HG03196 (cell line): ENCODE measurements around the gene CENPP.

Experiments used
- ATAC-seq: cut with Tn5 transposase; IDR thresholded peaks from one replicate; pipeline ENCODE4 v1.9.1; 2021; ENCODE audit not compliant: unreplicated experiment

The CENPP gene

DNA sequence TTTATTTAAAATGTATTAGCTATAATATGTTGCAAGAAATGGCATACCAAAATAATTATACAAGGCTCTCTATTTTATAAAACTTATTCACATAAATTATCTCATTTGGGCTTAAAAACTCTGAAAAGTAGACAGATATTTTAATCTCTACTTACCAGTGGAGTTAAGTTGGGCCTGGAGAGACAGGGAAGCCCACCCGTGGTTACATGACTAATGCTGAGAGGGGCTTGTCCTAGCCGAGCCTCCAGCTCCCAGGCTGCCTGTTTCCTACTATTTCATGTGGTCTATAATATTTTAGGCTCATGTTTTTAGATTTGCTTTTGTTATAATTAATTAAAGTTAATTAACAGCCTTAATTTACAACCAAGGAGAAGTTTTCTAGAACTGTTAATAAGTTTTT lies 177.4 kb downstream of the CENPP start:
- no peak for ATAC-seq

DNA sequence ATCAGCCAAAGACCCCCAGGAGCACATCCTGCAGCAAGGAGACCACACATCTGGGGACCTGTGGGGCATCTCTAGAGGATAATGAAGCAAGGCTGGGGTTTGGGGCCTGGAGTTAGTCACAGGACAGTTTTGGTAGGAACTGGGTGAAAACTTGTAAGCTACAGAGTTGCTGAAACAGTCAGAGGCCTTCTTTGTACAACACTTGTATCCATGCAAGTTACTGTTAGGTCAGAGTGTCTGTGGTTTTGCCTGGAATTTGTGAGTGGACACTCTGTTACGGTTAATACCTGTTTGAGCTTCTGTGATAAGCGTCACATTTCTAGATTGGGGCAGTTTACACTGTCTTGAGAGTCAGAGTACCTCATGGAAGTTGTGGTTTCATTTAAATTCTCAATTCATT lies 179.1 kb downstream of the CENPP start:
- ATAC-seq: no peak

DNA sequence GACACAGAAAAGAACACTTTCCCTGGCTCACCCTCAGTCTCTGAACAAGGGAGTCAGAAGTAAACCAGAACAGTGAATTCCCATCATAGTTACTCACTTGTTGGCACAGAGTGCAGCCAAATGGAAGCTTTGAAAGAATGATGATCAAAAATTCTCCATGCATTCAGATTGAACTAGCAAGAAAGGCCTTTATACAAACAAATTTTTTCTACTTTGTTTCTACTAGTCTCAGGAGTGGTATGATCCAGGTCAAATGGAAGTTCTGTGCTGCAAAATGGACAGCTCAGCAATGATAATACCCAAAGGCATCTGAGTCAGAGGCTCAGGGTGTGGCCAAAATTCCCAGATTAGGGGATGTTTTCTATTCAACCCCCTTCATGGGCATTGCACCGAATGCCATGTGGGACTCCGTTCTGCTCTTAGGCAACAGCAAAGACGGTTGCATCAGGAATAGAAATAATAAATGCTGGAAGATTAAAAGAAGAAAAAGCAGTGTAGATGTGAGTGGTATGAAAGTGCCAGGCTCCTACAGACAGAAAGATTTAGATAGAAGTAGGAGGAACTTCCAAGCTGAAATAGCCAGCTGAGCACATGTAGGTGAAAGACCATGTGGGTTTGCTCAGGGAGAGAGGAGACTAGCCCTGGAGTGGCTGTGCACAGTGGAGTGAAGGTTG lies 180.6 kb downstream of the CENPP start:
- no peak for ATAC-seq

DNA sequence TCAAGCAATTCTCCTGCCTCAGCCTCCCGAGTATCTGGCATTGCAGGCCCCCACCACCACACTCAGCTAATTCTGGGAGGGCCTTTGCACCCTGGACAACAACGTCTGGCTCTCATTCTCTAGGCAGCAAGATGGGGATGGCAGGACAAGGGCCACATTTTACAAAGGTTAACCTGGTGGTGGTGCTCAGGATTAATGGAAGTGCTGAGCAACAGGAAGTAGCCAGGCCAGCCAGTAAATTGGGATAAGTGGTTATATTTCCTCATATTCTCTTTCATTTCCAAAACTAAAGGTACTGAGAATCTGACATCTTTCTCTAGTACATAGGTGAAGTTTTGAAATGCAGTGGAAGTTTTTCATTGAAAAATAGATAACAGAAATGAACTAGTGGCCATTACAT lies 181.3 kb downstream of the CENPP start:
- ATAC-seq: no peak

DNA sequence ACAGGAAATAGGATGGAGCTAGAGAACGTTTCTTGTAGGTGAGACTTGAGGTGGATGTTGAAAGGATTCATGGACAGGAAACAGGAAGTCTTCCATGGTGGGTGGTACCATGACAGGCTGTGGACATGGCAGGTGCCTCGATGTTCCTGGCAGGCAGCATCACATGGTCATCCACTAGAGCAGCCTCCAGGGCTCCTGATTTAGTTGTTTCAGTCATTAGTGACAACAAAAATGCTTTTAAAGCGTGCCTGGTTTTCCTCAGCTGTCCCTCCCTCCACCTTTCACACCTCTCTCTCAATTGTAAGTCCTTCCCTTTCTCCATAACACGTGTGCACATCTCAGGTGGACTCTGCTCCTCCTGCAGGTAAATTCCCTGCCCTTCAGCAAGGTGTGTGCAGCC lies 181.7 kb downstream of the CENPP start:
- ATAC-seq: no peak

DNA sequence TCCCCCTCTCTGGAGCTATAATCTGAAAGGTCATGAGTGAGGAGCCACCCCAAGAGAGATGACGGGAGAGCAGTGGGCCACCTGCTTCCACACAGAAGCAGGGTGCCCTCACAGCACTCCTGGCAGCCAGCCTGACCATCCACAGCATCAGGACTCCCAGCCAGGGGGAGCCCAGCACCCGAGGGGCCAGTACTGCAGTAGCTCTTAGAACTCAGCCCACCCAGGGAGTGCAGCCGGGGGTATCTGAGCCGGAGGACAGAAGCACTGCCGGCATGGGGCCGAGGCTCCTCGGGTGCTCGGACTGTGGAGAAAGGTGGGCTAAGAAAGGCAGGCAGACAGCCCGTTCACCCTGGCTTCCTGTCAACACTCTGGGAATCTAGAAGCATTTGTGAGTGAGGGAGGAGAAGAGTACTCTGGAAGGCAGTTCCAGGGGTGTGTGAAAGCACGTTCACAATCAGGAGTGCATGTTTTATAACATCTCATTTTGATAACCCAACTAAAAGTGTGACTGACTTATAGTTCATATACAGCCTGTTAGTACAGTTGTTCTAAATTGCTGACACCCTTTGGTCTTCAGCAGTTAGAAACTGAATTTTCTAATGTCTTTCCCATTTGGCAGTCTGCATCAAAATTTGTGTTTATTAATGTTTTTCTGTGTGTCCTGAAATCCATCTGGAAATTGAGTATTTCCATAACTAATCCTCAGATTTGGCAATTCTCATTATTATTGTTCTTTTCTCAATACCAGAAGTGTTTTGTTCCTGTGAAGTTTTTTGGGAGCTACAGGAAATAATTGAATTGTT lies 182.5 kb downstream of the CENPP start:
- ATAC-seq: no peak

DNA sequence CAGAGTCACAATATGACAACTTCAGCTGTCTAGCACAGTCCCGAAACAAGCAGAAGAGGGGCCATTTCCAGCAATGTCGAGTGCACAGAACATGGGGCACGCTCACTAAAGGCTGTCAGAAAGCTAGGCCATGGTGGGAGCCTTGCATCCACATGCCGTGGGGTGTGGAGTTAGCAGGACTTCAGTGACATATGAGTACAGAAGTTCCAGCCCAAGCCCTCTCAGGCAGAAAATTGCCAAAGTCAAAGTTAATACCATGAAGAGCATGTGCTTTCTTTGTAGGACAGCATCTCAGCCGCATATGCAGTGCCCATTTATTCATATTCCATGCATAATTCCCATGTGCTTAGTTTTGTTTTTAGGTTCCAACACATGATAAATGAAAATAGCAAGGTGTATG lies 183.3 kb downstream of the CENPP start:
- ATAC-seq: no peak

DNA sequence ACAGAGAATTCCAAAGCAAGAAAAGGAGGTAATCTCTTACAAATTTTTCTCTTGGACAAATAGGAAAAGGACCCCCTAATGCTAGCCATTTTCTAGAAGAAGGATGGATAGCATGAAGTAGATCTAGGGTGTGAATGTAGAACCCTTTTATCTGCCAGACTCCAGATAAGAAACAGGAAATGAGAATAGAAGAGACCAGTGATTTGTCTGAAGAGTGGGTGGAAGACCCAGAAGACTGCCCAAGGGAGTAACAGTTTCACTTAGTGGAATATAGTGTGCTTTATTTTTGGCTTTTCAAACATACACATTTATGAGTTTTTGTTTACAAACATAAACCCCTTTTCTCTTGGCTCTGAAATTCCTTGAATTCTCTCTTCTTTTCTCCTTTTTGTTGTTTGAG lies 185.0 kb downstream of the CENPP start:
- no peak for ATAC-seq

DNA sequence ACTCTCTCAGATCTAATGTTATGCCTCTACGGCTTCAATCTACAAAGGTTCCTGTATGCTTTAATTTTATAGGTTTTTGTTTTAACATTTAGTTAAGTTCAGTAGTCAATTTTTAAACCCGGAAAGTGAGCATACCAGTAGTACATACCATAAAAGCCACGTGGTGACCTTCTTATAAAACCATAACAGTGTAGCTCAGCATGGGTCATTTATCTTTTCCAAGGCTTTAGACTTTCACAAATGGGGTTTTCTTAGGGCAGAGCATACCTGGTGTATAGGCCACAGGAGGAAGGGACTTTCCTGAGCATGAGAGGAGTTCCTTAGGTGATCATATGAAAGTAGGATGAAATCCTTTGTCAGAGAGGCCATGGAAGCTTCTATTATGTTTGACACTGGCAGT lies 186.9 kb downstream of the CENPP start:
- no peak for ATAC-seq

DNA sequence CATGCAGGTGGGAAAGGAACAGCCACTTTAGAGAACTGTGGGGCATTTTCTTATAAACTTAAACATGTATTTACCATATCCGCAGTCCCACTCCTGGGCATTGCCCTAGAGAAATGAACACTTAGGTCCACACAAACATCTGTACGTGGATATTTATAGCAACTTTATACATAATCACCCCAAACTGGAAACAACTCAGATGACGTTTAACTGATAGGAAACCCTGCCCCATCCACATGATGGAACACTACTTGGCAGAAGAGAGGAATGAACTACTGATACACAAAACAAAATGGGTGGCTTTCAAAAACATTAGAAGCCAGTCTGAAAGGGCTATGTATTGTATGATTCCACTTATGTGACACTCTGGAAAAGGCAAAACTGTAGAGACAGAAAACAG lies 187.6 kb downstream of the CENPP start:
- ATAC-seq: no peak

DNA sequence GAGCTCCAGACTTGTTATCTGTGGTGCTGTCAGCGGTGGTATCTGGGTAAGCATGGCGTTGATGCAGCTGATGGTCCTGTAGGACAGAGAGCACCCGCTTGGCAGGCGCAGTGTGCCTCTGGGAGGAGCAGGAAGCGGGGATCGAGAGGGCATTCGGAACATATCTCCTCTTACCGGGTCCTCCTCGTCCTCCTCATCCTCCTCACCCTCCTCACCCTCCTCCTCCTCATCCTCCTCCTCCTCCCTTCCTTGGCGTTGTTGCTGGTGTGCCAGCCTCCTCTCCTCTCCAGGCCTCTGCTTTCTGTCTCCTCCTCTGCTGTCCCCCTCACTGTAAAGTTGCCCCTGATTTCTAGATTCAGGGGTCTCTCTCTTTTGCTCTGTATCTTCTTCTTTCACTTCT lies 188.9 kb downstream of the CENPP start:
- ATAC-seq: no peak

DNA sequence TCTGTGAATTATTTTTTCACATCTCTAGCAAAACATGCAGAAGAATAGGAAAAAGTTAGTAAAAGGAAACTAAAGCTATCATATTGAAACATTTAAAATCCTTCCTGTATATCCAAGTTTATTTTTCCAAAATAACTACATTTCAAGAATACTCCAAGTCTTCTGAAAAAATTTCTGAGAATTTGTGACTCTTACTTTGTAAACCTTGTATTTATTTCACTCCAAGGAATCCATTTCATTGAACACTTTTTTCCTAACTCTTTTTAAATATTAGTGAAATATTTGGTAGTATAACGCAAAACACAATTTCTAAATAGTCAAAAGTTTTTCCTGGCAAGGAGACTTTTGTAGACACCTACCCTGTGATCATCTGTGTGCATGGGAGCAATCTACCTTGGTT lies 190.8 kb downstream of the CENPP start:
- ATAC-seq: no peak

DNA sequence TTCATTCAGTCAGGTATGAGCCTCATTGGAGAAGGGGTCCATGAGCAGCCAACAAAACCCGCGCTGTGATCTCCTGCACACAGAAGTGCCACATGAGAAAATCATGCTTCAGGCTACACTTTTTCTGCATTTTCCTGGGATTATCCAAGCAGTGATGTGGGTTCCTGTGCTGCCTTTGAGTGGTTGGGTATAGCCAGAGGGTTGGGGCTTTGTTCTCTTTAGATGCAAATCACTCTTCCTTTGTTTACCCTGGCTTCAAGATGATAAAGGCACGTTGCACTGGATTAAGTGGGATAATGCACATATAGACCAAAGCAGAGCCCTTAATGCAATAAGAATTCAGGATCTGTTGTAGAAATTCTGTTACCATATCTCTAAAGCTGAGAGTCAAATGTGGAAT lies 191.3 kb downstream of the CENPP start:
- no peak for ATAC-seq

DNA sequence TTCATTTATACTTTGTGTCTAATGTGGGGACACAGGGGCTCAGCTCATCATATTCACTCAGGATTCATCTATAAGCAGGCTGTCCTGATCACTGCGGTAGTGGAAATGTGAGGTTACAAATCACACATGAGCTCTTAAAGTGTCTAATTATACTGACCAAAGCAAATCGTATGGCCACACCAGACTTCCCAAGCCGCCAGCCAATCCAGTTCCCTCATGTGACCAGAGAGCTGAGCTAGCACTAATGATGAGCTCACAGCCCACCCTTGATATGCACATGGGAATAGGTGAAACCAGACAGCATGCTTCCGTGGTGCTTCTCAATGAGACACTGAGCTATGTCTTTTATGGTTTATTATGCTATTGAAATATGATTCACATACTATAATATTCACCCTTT lies 192.4 kb downstream of the CENPP start:
- ATAC-seq: no peak

DNA sequence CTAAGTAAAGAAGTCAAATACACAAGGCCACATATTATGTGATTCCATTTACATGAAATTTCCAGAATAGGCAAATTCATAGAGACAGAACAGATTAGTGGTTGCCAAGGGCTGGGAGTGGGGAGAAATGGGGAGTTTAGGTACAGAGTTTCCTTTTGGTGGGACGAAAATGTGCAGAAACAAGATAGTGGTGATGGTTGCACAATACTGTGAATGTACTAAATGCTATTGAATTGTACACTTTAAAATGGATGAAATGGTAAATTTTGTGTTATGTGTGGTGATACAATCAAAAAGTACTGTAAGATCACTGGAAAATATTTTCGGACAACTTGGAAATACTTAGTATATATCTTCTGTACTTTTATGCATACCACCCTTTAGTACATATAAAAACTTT lies 195.1 kb downstream of the CENPP start:
- no peak for ATAC-seq

DNA sequence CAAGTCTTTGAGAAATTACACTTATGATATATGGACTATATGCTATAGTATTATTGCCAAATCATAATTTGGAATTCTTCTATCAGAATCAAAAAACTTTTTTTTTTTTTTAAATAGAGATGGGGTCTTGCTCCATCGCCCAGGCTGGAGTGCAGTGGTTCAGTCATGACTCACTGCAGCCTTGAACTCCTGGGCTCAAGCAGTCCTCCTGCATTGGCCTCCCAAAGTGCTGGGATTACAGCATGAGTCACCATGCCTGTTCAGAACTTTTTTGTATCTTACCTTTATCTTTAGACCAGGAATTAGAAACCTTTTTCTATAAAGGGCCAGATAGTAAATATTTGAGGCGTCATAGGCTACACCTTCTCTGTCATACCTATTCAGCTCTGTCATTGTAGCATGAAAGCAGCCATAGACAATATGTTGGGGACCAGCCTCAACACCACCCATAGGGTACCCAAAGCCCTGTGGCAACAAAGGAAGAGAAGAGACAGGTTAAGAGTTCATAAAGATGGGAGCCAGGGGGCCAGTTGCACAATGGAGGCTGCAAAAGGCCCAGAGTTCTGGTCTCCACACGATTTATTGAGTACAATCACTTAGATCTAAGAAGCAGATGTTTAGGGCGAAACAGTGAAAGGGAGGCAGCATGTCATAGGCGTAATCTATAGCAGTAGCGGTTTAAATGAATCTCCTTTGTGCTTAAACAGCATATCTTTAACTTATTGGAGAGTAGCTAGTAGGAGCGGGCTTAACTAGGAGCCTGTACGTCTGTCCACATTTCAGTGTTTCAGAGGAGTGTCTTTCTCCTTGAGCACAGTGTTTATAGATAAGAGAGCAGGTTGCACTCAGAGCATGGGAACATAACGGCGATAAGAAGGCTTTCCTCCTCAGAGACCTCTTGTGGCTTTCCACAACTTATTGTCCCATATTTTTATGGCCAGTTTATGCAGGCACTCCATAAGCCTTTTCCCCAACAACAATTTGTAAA lies 197.5 kb downstream of the CENPP start:
- no peak for ATAC-seq

DNA sequence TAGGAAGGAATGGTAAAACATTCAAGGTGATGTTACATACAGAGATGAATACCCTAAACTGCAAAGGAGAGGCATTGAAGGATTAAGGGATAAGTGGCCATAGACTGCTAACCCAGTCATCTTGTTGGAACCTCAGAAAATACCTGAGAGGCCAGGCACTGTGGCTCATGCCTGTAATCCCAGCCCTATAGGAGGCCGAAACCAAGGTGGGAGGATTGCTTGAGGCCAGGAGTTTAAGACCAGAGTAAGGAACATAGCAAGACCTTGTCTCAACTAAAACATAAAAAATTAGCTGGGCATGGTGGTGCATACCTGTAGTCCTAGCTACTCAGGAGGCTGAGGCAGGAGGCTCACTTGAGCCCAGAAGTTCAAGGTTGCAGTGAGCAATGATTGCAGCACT lies 199.1 kb downstream of the CENPP start:
- no peak for ATAC-seq

DNA sequence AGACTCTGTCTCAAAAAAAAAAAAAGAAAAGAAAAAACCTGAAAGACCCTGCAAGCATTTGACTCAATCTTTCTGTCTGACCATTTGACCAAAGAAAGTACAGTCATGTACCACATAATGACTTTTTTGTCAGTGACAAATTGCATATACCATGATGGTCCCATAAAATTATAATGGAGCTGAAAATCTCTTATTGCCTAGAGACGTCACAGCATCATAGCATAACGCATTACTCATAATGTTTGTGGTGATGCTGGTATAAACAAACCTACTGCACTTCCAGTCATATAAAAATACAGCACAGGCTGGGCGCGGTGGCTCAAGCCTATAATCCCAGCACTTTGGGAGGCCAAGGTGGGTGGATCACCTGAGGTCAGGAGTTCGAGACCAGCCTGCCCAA lies 199.6 kb downstream of the CENPP start:
- no peak for ATAC-seq

DNA sequence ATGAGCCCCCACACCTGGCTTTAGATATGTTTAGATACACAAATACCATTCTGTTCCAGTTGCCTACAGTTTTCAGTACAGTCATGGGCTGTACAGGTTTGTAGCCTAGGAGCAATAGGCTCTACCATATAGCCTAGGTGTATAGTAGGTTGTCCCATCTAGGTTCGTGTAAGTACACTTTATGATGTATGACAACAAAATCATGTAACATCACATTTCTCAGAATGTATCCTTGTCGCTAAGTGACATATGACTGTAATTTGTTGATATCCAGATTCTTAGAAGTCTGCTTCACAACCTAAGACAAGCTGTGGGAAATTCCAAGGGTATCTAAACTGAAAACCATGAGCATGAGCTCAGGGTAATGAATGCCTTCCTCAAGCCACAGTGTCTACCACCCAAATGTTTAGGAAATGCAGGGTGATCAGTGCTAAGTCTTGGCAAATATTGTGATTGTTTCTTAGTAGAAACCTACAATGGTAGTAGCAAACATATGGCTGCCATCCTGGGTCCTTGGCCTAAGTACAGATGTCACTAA lies 201.6 kb downstream of the CENPP start:
- ATAC-seq: no peak

DNA sequence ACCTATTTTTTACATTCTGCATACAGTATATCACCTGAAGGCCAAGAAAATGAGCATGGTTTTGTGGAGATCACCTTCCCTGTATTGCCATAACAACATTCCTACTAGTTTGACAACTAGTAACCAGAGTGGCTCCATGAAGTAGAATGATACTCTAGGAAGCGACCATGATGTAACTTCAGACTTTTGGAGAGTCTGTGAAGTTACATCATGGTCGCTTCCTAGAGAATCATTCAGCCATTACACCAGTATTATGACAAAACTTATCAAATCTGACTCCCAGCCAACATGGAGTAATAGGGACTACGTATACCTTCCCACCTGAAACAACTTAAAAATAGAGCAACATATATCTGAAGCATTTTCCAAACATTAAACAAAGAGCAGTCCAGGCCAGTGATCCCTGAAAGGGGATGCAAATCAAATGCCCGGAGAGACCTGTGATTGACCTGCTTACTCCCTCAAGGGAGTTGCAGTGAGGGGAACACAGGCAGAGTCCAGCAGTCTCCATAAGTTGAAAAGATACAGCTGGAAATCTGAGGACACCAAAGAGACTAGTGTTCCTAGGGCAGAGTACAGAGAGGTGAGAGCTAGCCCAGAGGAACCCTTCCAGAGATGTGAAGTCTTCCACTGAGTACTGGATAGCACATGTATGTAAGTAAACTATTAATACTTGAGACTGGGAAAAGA lies 202.2 kb downstream of the CENPP start:
- ATAC-seq: no peak

DNA sequence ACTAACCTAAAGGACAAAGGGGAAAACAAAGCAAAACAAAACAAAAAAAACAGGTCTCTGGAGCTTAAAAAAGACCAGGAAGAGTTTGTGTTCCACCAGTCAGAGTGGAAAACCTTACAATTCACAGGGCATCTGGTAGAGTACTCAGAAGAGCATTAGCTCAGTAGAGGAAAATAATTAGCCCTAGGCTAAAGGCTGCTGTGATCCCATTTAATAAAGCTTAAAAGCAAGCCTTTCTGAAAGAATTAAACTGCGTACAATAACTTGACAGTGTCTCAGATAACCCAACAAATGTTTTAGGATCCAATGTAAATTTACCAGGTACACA lies 202.7 kb downstream of the CENPP start:
- ATAC-seq: no peak
